G401.6 (cell line): ENCODE data around the gene SACM1L.

Source experiments
- FAIRE-seq: peaks from 2 replicates; lab custom pipeline; 2012; peaks lifted over from hg19 to GRCh38; lab: Jason Lieb, UNC

Gene SACM1L

GRCh38 chr3:45787551-45787950 lies 98.4 kb downstream of the SACM1L start:
- no peak for FAIRE-seq

GRCh38 chr3:45789235-45789812 lies 100.1 kb downstream of the SACM1L start:
- peak; percentile 49 for FAIRE-seq

GRCh38 chr3:45790596-45790995 lies 101.4 kb downstream of the SACM1L start:
- no peak for FAIRE-seq

- FAIRE-seq: no peak
These were observed 102.8 kb downstream of the SACM1L start for GRCh38 chr3:45792036-45792435.

- FAIRE-seq: no peak
These were observed 103.4 kb downstream of the SACM1L start for GRCh38 chr3:45792516-45793172.

- FAIRE-seq: no peak
These were observed 104.4 kb downstream of the SACM1L start for GRCh38 chr3:45793482-45794176.

- no peak for FAIRE-seq
These were observed 105.0 kb downstream of the SACM1L start for GRCh38 chr3:45794177-45794560.

- no peak for FAIRE-seq
These were observed 105.5 kb downstream of the SACM1L start for GRCh38 chr3:45794660-45795059.
